Calu3 (cell line): ENCODE results near the gene ZNF710. TPM values are rescaled to one million over a fixed set of nuclear protein-coding genes. Genes with fewer than 3 reads are reported as not detected.

Experiments
- BruUV-seq: library from RNA; stranded (reverse); fragments of 400-500 nt; replicated peaks from 2 replicates; lab custom pipeline; 2021; lab: Mats Ljungman, UMichigan
- CTCF ChIA-PET: fragments of 300-600 bp; sonication (Branson Sonifier 250); formaldehyde crosslinking; loops from one replicate; lab custom pipeline; 2022; ENCODE audit warnings: antibody characterized with exemption; lab: Charles Lee
- DNase-seq: peaks from one replicate; pipeline ENCODE4 v3.0.0; 2022
- H3K27ac Mint-ChIP-seq: one replicate; pipeline ENCODE4 v1.8.0; 2022; ENCODE audit warnings: mixed read lengths; ENCODE audit not compliant: unreplicated experiment
- H3K27me3 Mint-ChIP-seq: one replicate; pipeline ENCODE4 v1.8.0; 2022; ENCODE audit warnings: mixed read lengths; ENCODE audit not compliant: unreplicated experiment
- H3K36me3 Mint-ChIP-seq: one replicate; pipeline ENCODE4 v1.8.0; 2022; ENCODE audit warnings: mild to moderate bottlenecking, moderate library complexity, mixed read lengths; ENCODE audit not compliant: insufficient read depth, unreplicated experiment
- H3K4me1 Mint-ChIP-seq: one replicate; pipeline ENCODE4 v1.8.0; 2022; ENCODE audit warnings: mild to moderate bottlenecking, low read depth, mixed read lengths; ENCODE audit not compliant: unreplicated experiment
- H3K4me3 Mint-ChIP-seq: one replicate; pipeline ENCODE4 v1.8.0; 2022; ENCODE audit warnings: mild to moderate bottlenecking, low read depth, moderate library complexity, mixed read lengths; ENCODE audit not compliant: unreplicated experiment
- H3K9me3 Mint-ChIP-seq: one replicate; pipeline ENCODE4 v1.8.0; 2022; ENCODE audit warnings: low read depth, mixed read lengths; ENCODE audit not compliant: unreplicated experiment
- intact Hi-C: fragments of 100-400 bp; cut with micrococcal nuclease; formaldehyde crosslinking; loops from one replicate; pipeline ENCODE4 v1.10.0; 2022; ENCODE audit not compliant: unreplicated experiment
- total RNA-seq: library from RNA; stranded (reverse); gene quantifications from 2 replicates; pipeline ENCODE4 v1.2.3, GENCODE V29; 2022
- TF ChIP-seq, protein P1 (sequence below): fragments of 200-600 bp; IDR thresholded peaks from one replicate; pipeline ENCODE4 v1.8.0; 2022; ENCODE audit warnings: antibody characterized with exemption; ENCODE audit not compliant: unreplicated experiment

The ZNF710 gene
- total RNA-seq, 1 experiment from 2014 or later: 15.4 TPM

DNA sequence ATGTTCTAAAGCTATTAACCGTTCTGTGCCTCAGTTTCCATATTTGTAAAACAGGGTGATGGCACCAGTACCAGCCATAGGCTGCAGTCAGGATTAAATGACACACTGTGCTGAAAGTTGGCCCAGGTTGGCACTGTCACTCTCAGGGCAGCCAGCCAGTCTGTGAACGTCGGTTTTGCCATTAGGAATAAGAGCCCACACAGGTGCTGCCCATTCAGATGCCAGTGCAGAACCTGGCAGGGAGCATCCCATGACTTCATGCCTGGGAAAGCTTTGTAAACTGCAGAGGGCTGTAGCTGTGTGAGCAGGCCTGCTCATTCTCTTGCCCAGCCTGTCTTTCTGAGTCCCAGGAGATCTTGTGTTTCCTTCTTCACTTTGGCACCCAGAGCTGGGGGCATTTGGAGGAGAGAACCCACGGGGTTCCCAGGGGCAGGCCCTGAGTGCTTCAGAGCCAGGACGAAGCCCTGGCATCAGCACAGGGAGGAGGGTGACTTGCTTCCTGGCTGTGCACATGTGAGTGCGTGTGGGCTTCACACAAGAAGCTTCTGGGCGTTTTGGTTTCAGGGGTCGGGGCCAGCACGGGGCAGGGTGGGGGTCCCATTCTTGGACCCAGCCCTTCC is 46.9 kb downstream of the ZNF710 start:
- H3K27ac Mint-ChIP-seq: no peak overlapping the region
- no peaks in the 10 kb centered on the region for H3K9me3 Mint-ChIP-seq
- CTCF ChIA-PET: interaction anchor here (0.6 kb wide), 2 partner anchors 12 to 13 kb away, joined by 3 to 4 read pairs; no protein-coding TSS in a partner anchor
- no peaks in the 10 kb centered on the region for H3K27me3 Mint-ChIP-seq
- peaks cover 10% of the 10 kb centered on the region for H3K36me3 Mint-ChIP-seq
- H3K4me3 Mint-ChIP-seq: no peak overlapping the region
- H3K4me1 Mint-ChIP-seq: peaks cover 22% of the 10 kb centered on the region
- no TSS peak for BruUV-seq
- TF ChIP-seq, protein P1, sequence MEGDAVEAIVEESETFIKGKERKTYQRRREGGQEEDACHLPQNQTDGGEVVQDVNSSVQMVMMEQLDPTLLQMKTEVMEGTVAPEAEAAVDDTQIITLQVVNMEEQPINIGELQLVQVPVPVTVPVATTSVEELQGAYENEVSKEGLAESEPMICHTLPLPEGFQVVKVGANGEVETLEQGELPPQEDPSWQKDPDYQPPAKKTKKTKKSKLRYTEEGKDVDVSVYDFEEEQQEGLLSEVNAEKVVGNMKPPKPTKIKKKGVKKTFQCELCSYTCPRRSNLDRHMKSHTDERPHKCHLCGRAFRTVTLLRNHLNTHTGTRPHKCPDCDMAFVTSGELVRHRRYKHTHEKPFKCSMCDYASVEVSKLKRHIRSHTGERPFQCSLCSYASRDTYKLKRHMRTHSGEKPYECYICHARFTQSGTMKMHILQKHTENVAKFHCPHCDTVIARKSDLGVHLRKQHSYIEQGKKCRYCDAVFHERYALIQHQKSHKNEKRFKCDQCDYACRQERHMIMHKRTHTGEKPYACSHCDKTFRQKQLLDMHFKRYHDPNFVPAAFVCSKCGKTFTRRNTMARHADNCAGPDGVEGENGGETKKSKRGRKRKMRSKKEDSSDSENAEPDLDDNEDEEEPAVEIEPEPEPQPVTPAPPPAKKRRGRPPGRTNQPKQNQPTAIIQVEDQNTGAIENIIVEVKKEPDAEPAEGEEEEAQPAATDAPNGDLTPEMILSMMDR: no peak
- no peak for DNase-seq
- intact Hi-C loops: no loop called here

DNA sequence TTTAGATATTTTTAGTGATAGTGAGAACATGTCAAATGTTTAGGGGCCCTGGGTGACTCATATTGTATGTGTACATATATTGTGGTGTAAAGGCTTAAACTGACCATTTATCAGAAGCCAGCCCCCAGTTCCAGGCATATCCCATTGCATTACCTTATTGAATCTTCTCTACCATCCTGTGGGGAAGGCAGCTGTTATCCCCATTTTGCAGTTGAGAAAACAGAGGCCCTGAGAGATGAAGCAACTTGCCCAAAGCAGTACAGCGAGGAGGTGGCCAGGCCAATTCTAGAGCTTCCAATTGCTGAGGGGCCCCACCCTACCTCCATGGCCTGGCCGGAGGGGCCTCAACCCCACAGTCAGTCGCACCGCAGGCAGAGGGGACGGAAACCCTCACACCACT is 47.9 kb downstream of the ZNF710 start:
- H3K4me3 Mint-ChIP-seq: no peak overlapping the region

DNA sequence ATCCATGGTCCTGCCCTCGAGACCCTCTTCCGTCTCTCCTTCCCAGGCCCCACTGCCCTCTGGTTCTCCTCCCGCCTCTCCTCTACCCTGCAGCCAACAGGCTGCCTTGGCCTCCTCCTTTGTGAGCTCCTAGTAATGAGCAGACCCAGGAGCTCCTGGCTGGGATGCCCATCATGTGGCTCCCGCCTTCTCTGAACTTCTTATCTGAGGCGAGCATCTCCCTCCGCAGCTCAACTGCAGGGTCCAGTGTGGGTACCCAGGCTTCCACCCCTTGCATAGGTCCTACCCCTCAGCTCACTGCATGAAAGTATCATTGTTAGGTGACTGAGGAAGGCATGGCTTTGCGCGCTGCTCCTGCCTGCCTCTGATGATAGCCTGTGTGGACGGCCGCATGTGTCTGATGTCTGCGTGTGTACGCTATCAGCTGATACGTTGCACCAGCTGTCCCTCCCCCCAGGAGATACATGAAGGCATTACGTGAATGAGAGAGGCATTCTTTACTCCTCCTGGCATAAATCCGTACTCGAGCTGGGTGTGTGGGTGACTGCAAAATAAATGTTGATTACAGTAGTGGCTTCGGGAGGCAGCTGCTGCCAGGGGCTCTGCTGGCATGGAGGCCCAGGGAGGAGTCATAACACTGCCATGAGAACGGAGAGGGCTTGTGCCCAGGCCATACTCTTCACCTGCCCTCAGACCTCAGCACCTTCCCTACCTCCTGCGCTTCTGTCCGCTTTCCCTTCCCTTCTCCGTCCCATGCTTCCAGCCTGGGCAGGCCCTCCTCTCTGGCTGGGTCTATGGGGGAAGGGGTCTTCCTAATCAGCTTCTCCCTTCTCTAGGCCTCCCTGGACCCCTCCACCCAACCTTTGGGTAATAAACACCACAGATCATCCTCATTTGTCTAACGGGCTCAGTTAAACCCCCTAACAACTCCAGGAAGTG is 48.8 kb downstream of the ZNF710 start:
- H3K4me3 Mint-ChIP-seq: no peak overlapping the region
- no TSS peak for BruUV-seq
- H3K4me1 Mint-ChIP-seq: peaks cover 33% of the 10 kb centered on the region
- H3K9me3 Mint-ChIP-seq: no peaks in the 10 kb centered on the region
- DNase-seq: no peak
- no peaks in the 10 kb centered on the region for H3K27me3 Mint-ChIP-seq
- TF ChIP-seq, protein P1: no peak
- H3K27ac Mint-ChIP-seq: no peak overlapping the region
- CTCF ChIA-PET: no interaction called here
- intact Hi-C loops: loop anchor here (10.0 kb wide), 1 partner anchor 45 kb away; the partner anchor contains the start of gene ZNF710
- peaks cover 20% of the 10 kb centered on the region for H3K36me3 Mint-ChIP-seq

More for the DNA sequence above, 47.9 kb downstream of the ZNF710 start:
- Mint-ChIP-seq H3K27ac (no peak overlapping the region), H3K9me3 (no peaks in the 10 kb centered on the region), H3K36me3 (peaks cover 11% of the 10 kb centered on the region), H3K4me1 (peaks cover 27% of the 10 kb centered on the region), H3K27me3 (no peaks in the 10 kb centered on the region)
- CTCF ChIA-PET: no interaction called here
- DNase-seq: no peak
- intact Hi-C loops: no loop called here
- BruUV-seq: no TSS peak
- TF ChIP-seq, protein P1: no peak

DNA sequence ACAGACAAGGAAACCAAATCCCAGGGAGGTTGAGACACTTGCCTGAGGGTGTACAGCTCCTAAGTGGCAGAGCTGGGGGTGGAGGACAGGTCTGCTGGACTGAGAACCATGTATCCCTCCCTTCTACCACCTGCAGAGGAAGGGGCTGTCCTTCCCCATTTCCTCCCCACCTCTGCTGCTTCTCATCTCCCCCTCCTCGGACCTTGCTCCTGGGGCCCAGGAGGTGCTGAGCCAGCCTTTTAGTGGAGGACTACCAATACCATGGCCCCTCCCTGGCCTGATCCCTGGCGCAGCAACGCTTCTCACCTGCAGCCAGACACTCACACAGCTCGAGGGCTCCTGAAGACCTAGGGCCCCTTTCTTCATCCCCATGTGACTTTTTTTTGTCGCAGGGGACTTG is 50.8 kb downstream of the ZNF710 start:
- BruUV-seq: no TSS peak
- no peaks in the 10 kb centered on the region for H3K27me3 Mint-ChIP-seq
- no peak overlapping the region for H3K4me3 Mint-ChIP-seq
- peaks cover 13% of the 10 kb centered on the region for H3K36me3 Mint-ChIP-seq
- TF ChIP-seq, protein P1: no peak
- H3K27ac Mint-ChIP-seq: no peak overlapping the region
- DNase-seq: no peak
- CTCF ChIA-PET: no interaction called here
- intact Hi-C loops: loop anchor here (10.0 kb wide), 1 partner anchor 47 kb away; the partner anchor contains the start of gene ZNF710
- no peaks in the 10 kb centered on the region for H3K9me3 Mint-ChIP-seq
- peaks cover 23% of the 10 kb centered on the region for H3K4me1 Mint-ChIP-seq
